Measurements from ENCODE around the gene GLS. TPM values are rescaled to one million over a fixed set of nuclear protein-coding genes. Genes with fewer than 3 reads are reported as not detected.

GLS gene
- 126 and 153 TPM in 2 replicates for total RNA-seq

GRCh38 chr2:190880378-190881083 lies at the start of gene GLS:
TSS of gene GLS (plus strand) at chr2:190880821. CDS start at chr2:190881085, 264 bp downstream.

DNA sequence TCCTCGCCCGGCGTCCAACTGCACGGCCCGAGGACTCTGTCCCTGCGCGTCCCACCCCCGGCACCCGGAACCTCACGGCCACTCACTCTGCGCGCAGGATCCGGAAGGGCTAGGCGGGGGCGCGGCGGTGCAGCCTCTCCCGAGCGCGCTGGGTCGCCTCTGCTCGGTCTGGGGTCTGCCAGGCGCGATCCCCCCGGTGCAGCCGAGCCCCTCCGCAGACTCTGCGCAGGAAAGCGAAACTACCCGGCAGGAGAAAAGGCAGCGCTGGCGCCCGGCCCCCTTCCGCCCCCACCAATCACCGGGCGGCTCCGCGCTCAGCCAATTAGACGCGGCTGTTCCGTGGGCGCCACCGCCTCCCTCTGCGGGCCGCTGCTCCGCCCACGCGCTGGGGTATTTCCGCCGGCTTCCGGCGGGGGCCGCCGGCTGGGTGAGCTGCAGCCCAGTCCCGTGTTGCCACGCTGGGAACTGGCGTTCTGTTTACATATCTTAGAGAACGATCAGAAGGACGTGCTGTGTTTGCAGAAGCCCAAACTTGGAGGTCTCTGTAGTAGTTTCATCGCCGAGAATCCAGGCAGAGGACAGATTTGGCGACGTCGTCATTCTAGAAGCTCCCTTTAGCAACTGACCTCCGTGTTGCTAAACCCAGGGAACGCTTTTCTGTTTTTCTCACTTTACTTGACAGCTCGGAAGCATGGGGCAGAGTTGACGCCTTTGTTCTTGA lies 133.5 kb downstream of the GLS start, which contains the start of gene STAT1:
Gene STAT1 (minus strand): TSS at position 240 of the 721 bp plus-strand sequence. CDS start 4,168 bp downstream, outside the sequence.

Other genes starting within 250 kb of the GLS start
- gene NAB1, start 231.7 kb upstream of the GLS start, total RNA-seq = 19.2 and 28.0 TPM in 2 replicates
- 49.9 and 94.4 TPM in 2 replicates for gene STAT1, start 133.3 kb downstream of the GLS start, total RNA-seq

Measured in mesangial cell (primary cell).